DLD1 (cell line): Measurements from ENCODE around the gene URM1.
"Not testable (repeated sequence)": the region's sequence is repeated elsewhere in the genome, so short reads cannot be mapped to it uniquely, and the experiment has no call there.

Source experiments
- in situ Hi-C: cut with HindIII; loops from 2 replicates; pipeline ENCODE4 v1.10.0; 2017; ENCODE audit warnings: low sequenced_read_pairs

The URM1 gene

GRCh38 chr9:128406848-128407391 lies 35.7 kb downstream of the URM1 start:
- in situ Hi-C loops = no loop called here

- in situ Hi-C loops = no loop called here
These were observed 37.8 kb downstream of the URM1 start for GRCh38 chr9:128408963-128409431.

GRCh38 chr9:128409450-128409849 lies 38.3 kb downstream of the URM1 start:
- in situ Hi-C loops = no loop called here

- in situ Hi-C loops = no loop called here
These were observed 38.8 kb downstream of the URM1 start for GRCh38 chr9:128409978-128410377.

GRCh38 chr9:128411364-128412119 lies 40.4 kb downstream of the URM1 start:
- in situ Hi-C loops = no loop called here

GRCh38 chr9:128412120-128412790 lies 41.1 kb downstream of the URM1 start:
- in situ Hi-C loops = no loop called here

- in situ Hi-C loops = not testable (repeated sequence)
These were observed 42.6 kb downstream of the URM1 start for GRCh38 chr9:128413728-128414127.

- in situ Hi-C loops = no loop called here
These were observed 43.3 kb downstream of the URM1 start for GRCh38 chr9:128414461-128414860.

GRCh38 chr9:128415281-128415680 lies 44.1 kb downstream of the URM1 start:
- in situ Hi-C loops = no loop called here

GRCh38 chr9:128416014-128416413 lies 44.8 kb downstream of the URM1 start:
- in situ Hi-C loops = no loop called here

GRCh38 chr9:128416432-128417019 lies 45.4 kb downstream of the URM1 start:
- in situ Hi-C loops = no loop called here

- in situ Hi-C loops = no loop called here
These were observed 48.1 kb downstream of the URM1 start for GRCh38 chr9:128419061-128419925.

GRCh38 chr9:128420060-128420650 lies 49.0 kb downstream of the URM1 start:
- in situ Hi-C loops = no loop called here

- in situ Hi-C loops = no loop called here
These were observed 49.7 kb downstream of the URM1 start, which contains the start of gene CERCAM for GRCh38 chr9:128420651-128421481. Gene CERCAM, plus strand, starts transcription at chr9:128420857. Its CDS starts 21 bp downstream, at chr9:128420878.

- in situ Hi-C loops = no loop called here
These were observed 50.4 kb downstream of the URM1 start for GRCh38 chr9:128421482-128421996.

GRCh38 chr9:128422022-128422782 lies 51.0 kb downstream of the URM1 start:
- in situ Hi-C loops = not testable (repeated sequence)

- in situ Hi-C loops = no loop called here
These were observed 51.6 kb downstream of the URM1 start for GRCh38 chr9:128422783-128423150.

- in situ Hi-C loops = not testable (repeated sequence)
These were observed 52.2 kb downstream of the URM1 start for GRCh38 chr9:128423356-128423755.
